ENCODE results near the gene SGMS1.
A peak's percentile ranks its signal among the peaks of the same experiment; 100 is the strongest.
"Not testable (repeated sequence)": the region's sequence is repeated elsewhere in the genome, so short reads cannot be mapped to it uniquely, and the experiment has no call there.

The SGMS1 gene

DNA sequence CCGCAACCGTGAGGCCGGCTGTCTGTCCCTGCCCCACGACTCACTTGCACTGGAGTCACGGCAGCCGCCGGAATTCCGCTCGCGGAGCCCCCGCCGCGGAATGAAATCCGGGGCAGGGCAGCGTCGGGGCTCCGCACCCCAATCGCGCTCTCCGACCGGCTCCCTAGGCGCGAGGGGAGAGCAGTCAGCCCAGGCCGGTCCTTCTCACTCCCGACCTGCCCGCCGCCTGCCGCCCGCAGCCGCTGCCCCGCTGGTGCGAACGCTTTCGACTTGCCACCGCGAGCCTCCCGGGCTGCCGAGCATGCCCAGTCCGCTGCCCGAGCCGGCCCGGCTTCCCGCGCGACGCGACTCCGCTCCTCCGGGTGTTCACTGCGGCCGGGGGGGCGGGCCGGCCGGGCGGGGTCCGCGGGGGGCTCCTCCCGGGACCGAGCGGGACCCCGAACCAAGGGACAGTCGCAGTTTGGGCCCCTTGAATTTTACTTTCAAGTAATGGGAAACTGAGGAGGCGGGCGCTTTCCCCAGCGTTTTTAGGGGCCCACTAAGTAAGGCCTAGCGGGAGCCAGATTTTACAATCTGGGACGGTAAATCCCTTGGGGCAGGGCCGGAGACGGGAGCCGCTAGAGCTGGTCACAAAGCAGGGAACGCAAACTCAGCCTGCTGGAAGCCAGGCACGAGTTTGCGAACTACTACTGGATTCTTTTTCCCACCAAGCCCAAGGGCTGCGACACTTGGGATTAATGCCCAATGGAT is at the start of gene SGMS1:
Gene SGMS1 (minus strand): TSS at position 294 of the 750 bp plus-strand sequence. CDS start 279,842 bp downstream, outside the sequence.
- H3K9me3 ChIP-seq (ENCODE audit: control insufficient read depth, insufficient read depth, low read length), result no peaks in the 10 kb centered on the region
- H3K9ac ChIP-seq (ENCODE audit: low read depth, low read length), result peak within 1 kb of the TSS; percentile 87
- H3K4me1 ChIP-seq (ENCODE audit: control insufficient read depth, insufficient read depth, low read length), result peaks cover 62% of the 10 kb centered on the region
- peaks cover 5% of the 10 kb centered on the region; the same call in 1 of the 2 replicates for H3K27me3 ChIP-seq (ENCODE audit: control insufficient read depth, insufficient read depth, low read length)
- peak within 1 kb of the TSS; percentile 74 for H3K4me3 ChIP-seq (ENCODE audit: low read depth, low read length)
- H3K36me3 ChIP-seq (ENCODE audit: control insufficient read depth, insufficient read depth, low read length), result peaks cover 3% of the 10 kb centered on the region; the same call in 1 of the 2 replicates
- H3K27ac ChIP-seq (ENCODE audit: low read depth, low read length), result peak within 1 kb of the TSS; percentile 98

DNA sequence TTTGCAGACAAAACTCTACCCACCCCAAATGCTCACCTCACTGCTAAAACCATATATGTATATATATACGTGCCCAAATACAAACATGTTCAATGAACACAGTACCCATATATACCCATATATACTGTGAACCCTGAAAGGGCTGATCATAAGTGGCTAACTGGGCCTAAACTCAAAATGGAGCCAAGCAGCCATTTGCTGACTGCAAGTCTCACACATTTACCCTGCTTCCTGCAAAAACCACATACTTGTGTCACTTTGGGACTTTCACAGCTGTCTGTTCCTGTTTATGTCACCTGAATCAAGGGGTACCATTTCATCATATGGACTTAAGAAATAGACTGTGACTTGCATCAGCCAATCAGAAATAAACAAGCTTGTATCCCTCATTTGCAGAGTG is 48.4 kb upstream of the SGMS1 start:
- H3K9ac ChIP-seq (ENCODE audit: low read depth, low read length); H3K4me1 ChIP-seq (ENCODE audit: control insufficient read depth, insufficient read depth, low read length); H3K27me3 ChIP-seq (ENCODE audit: control insufficient read depth, insufficient read depth, low read length); H3K4me3 ChIP-seq (ENCODE audit: low read depth, low read length); H3K27ac ChIP-seq (ENCODE audit: low read depth, low read length); H3K9me3 ChIP-seq (ENCODE audit: control insufficient read depth, insufficient read depth, low read length); H3K36me3 ChIP-seq (ENCODE audit: control insufficient read depth, insufficient read depth, low read length): not testable (repeated sequence)

GRCh38 chr10:50671645-50672044 is 47.9 kb upstream of the SGMS1 start:
- not testable (repeated sequence) for H3K4me3 ChIP-seq (ENCODE audit: low read depth, low read length); H3K4me1 ChIP-seq (ENCODE audit: control insufficient read depth, insufficient read depth, low read length); H3K27me3 ChIP-seq (ENCODE audit: control insufficient read depth, insufficient read depth, low read length); H3K27ac ChIP-seq (ENCODE audit: low read depth, low read length); H3K36me3 ChIP-seq (ENCODE audit: control insufficient read depth, insufficient read depth, low read length); H3K9me3 ChIP-seq (ENCODE audit: control insufficient read depth, insufficient read depth, low read length); H3K9ac ChIP-seq (ENCODE audit: low read depth, low read length)

GRCh38 chr10:50669957-50670356 is 46.2 kb upstream of the SGMS1 start:
- H3K4me1 ChIP-seq (ENCODE audit: control insufficient read depth, insufficient read depth, low read length); H3K27ac ChIP-seq (ENCODE audit: low read depth, low read length); H3K9me3 ChIP-seq (ENCODE audit: control insufficient read depth, insufficient read depth, low read length); H3K9ac ChIP-seq (ENCODE audit: low read depth, low read length); H3K27me3 ChIP-seq (ENCODE audit: control insufficient read depth, insufficient read depth, low read length); H3K4me3 ChIP-seq (ENCODE audit: low read depth, low read length); H3K36me3 ChIP-seq (ENCODE audit: control insufficient read depth, insufficient read depth, low read length): not testable (repeated sequence)

- not testable (repeated sequence) for H3K4me3 ChIP-seq (ENCODE audit: low read depth, low read length); H3K9ac ChIP-seq (ENCODE audit: low read depth, low read length); H3K9me3 ChIP-seq (ENCODE audit: control insufficient read depth, insufficient read depth, low read length); H3K27me3 ChIP-seq (ENCODE audit: control insufficient read depth, insufficient read depth, low read length); H3K36me3 ChIP-seq (ENCODE audit: control insufficient read depth, insufficient read depth, low read length); H3K27ac ChIP-seq (ENCODE audit: low read depth, low read length); H3K4me1 ChIP-seq (ENCODE audit: control insufficient read depth, insufficient read depth, low read length)
Observed at GRCh38 chr10:50667353-50667752, 43.6 kb upstream of the SGMS1 start.

GRCh38 chr10:50662420-50662819 is 38.7 kb upstream of the SGMS1 start:
- H3K36me3 ChIP-seq (ENCODE audit: control insufficient read depth, insufficient read depth, low read length); H3K27me3 ChIP-seq (ENCODE audit: control insufficient read depth, insufficient read depth, low read length); H3K4me1 ChIP-seq (ENCODE audit: control insufficient read depth, insufficient read depth, low read length); H3K4me3 ChIP-seq (ENCODE audit: low read depth, low read length); H3K9ac ChIP-seq (ENCODE audit: low read depth, low read length); H3K9me3 ChIP-seq (ENCODE audit: control insufficient read depth, insufficient read depth, low read length); H3K27ac ChIP-seq (ENCODE audit: low read depth, low read length): not testable (repeated sequence)

GRCh38 chr10:50661563-50661962 is 37.8 kb upstream of the SGMS1 start:
- H3K4me1 ChIP-seq (ENCODE audit: control insufficient read depth, insufficient read depth, low read length); H3K9ac ChIP-seq (ENCODE audit: low read depth, low read length); H3K9me3 ChIP-seq (ENCODE audit: control insufficient read depth, insufficient read depth, low read length); H3K27me3 ChIP-seq (ENCODE audit: control insufficient read depth, insufficient read depth, low read length); H3K4me3 ChIP-seq (ENCODE audit: low read depth, low read length); H3K27ac ChIP-seq (ENCODE audit: low read depth, low read length); H3K36me3 ChIP-seq (ENCODE audit: control insufficient read depth, insufficient read depth, low read length): not testable (repeated sequence)

- not testable (repeated sequence) for H3K9me3 ChIP-seq (ENCODE audit: control insufficient read depth, insufficient read depth, low read length); H3K4me1 ChIP-seq (ENCODE audit: control insufficient read depth, insufficient read depth, low read length); H3K27ac ChIP-seq (ENCODE audit: low read depth, low read length); H3K4me3 ChIP-seq (ENCODE audit: low read depth, low read length); H3K36me3 ChIP-seq (ENCODE audit: control insufficient read depth, insufficient read depth, low read length); H3K27me3 ChIP-seq (ENCODE audit: control insufficient read depth, insufficient read depth, low read length); H3K9ac ChIP-seq (ENCODE audit: low read depth, low read length)
Observed at GRCh38 chr10:50659865-50660730, 36.3 kb upstream of the SGMS1 start.

DNA sequence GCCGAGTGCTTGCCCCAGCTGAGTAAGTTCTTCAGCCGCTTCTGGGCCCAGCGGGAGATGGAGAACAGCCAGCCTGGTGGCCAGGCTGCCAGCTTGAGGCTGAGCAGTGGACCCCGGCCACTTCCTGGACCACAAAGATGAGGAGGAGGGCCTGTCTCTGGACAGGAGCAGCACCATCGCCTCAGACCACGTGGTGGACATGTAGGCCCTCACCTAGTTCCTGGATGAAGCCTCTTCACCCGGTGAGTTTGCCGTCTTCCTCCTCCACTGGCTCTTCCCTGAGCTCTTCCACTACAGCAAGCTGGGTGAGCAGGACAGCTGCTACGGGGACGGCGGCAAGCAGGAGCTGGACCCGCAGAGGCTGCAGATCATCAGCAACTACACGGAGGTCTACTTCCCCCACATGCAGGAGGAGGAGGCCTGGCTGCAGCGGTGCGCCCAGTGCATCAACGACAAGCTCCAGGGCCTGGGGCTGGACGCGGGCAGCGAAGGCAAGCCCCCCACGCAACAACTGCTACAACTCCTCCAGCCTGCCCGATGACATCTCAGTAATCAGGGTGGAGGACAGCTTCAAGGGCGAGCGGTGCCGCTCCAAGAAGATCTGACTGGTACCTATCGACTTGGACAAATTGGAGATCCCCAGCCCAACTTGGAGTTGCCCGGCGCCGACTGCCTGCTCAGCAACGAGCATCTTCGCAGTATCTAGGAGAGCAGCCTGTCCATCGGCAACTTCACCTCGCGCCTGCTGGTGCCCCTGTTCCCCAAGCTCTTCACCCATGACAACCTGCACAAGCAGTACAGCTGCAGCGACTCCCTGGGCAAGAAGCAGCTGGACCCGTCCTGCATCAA is 35.5 kb upstream of the SGMS1 start:
- not testable (repeated sequence) for H3K27ac ChIP-seq (ENCODE audit: low read depth, low read length); H3K4me1 ChIP-seq (ENCODE audit: control insufficient read depth, insufficient read depth, low read length); H3K9me3 ChIP-seq (ENCODE audit: control insufficient read depth, insufficient read depth, low read length); H3K9ac ChIP-seq (ENCODE audit: low read depth, low read length); H3K27me3 ChIP-seq (ENCODE audit: control insufficient read depth, insufficient read depth, low read length); H3K4me3 ChIP-seq (ENCODE audit: low read depth, low read length); H3K36me3 ChIP-seq (ENCODE audit: control insufficient read depth, insufficient read depth, low read length)

GRCh38 chr10:50658165-50658564 is 34.4 kb upstream of the SGMS1 start:
- H3K27me3 ChIP-seq (ENCODE audit: control insufficient read depth, insufficient read depth, low read length), result no peaks in the 10 kb centered on the region
- H3K9ac ChIP-seq (ENCODE audit: low read depth, low read length), result no peak overlapping the region
- H3K36me3 ChIP-seq (ENCODE audit: control insufficient read depth, insufficient read depth, low read length), result no peaks in the 10 kb centered on the region
- H3K4me3 ChIP-seq (ENCODE audit: low read depth, low read length), result no peak overlapping the region
- H3K27ac ChIP-seq (ENCODE audit: low read depth, low read length), result no peak overlapping the region
- H3K4me1 ChIP-seq (ENCODE audit: control insufficient read depth, insufficient read depth, low read length), result no peaks in the 10 kb centered on the region
- no peaks in the 10 kb centered on the region for H3K9me3 ChIP-seq (ENCODE audit: control insufficient read depth, insufficient read depth, low read length)

GRCh38 chr10:50653758-50654157 is 30.0 kb upstream of the SGMS1 start:
- Histone ChIP-seq H3K36me3 (ENCODE audit: control insufficient read depth, insufficient read depth, low read length) (no peaks in the 10 kb centered on the region), H3K9me3 (ENCODE audit: control insufficient read depth, insufficient read depth, low read length) (no peaks in the 10 kb centered on the region), H3K27me3 (ENCODE audit: control insufficient read depth, insufficient read depth, low read length) (no peaks in the 10 kb centered on the region), H3K4me3 (ENCODE audit: low read depth, low read length) (no peak overlapping the region), H3K9ac (ENCODE audit: low read depth, low read length) (no peak overlapping the region), H3K27ac (ENCODE audit: low read depth, low read length) (no peak overlapping the region), H3K4me1 (ENCODE audit: control insufficient read depth, insufficient read depth, low read length) (no peaks in the 10 kb centered on the region)
